ENCODE measurements around the gene CEP83.
A peak's percentile ranks its signal among the peaks of the same experiment; 100 is the strongest.

Gene CEP83

DNA sequence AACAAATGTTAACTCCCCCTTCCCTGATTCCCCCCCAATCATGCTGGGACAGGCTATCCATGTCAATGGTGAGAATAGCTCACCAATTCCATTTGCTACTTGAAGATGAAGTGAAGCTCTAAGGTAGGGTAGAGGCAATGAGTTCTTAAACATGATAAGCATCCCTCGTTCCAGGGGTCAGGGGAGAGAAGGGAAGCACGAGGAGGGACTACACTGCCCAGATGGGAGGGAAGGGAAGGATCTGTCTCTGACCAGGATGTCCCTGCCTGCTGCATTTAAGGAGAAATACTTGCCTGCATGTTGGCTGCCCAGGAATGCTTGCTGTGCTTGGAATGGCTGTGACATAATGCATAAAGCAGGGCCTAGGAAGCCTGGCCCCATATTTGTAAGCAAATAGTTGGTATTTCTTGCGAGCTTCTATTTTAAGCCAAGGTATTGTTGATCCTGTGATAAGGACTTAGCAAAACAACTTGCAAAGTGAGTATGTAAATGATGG, 155.1 kb downstream of the CEP83 start:
- no peak for DNase-seq

DNA sequence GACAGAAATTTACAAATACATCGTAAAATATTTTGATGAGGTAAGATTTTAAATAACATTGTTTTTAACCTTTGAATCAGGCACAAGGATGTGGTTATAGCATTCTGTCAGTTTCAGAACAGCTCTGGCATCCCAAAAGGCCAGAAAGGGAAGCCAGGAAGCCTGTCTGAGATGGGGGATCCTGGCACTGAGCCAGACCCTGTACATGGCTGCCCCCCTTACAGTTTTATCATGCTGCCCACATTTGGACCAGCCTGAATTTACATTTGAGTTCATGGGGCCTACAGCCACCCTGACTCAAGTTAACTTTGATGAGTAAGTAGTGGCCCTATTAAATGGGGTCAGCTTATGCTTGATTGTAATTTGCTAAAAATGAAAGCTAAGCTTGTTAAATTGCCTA, 155.7 kb downstream of the CEP83 start:
- DNase-seq, result no peak

GRCh38 chr12:94299846-94300245, 159.8 kb downstream of the CEP83 start:
- DNase-seq, result no peak

- no peak for DNase-seq
These were observed 161.7 kb downstream of the CEP83 start for GRCh38 chr12:94297876-94298505.

DNA sequence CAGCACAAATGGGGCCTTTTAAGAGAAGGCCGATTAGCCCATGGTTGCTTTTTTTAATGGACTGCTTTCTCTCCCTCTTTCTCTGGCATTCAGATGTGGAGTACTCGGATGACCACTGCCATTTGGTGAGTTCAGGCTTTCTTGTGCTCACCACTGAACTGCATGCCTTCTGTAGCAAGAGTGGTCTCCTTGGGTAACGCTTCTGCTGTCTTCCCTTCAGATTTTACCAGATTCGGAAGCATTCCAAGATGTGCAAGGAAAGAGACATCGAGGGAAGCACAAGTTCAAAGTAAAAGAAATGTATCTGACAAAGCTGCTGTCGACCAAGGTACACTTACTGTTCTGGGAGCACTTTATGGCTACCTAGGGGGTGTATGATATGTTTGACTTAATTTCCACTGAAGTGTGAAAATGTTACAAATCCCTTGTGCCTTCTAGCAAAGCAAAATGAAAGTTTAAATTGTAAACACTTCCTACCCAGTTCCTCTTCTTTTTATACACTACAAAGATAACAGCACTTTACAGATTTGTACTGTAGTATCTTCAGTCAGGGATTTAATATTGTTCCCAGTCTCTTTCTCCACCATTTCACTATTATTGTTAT, 162.5 kb downstream of the CEP83 start:
- DNase-seq, result no peak

GRCh38 chr12:94290353-94290752, 169.3 kb downstream of the CEP83 start:
- no peak for DNase-seq

GRCh38 chr12:94289461-94290312, 170.0 kb downstream of the CEP83 start:
- DNase-seq, result no peak

GRCh38 chr12:94287245-94287628, 172.4 kb downstream of the CEP83 start:
- DNase-seq, result no peak

DNA sequence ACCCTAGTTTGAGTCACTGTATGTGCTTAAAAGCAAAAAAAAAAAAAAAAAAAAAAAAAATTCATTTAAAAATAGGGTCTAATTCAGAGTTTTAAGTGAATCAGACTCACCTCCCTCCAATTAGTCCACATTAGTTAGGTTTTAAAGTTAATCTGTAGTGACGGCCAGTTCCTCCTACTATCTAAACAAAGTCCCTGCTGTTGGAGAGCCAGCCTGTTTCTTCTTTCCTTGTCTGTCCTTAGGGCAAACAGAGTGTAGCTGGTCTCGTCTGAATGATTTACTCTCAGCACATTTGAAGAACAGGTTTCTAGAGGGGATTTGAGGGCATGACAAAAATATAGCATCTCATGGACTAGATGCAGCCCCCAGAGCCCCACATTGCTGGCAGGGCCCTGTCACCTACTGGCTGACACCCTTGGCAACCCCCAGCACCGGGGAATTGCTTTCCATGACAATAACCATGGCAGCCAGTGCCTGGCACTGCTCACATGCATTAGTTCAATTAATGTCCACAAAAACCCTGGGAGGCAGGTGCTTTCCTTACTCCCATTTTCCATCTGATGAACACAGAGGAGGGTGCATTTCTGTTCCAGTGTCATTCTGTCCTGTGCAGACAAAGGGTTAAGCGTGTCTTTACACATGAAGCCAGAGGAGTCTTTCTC, 173.0 kb downstream of the CEP83 start:
- no peak for DNase-seq

- DNase-seq, result no peak
These were observed 173.6 kb downstream of the CEP83 start for GRCh38 chr12:94285943-94286582.

GRCh38 chr12:94284859-94285258, 174.8 kb downstream of the CEP83 start:
- no peak for DNase-seq

- DNase-seq, result no peak
These were observed 175.6 kb downstream of the CEP83 start for GRCh38 chr12:94284046-94284445.

- peak; percentile 47 for DNase-seq
These were observed 177.0 kb downstream of the CEP83 start for GRCh38 chr12:94282675-94283074.

DNA sequence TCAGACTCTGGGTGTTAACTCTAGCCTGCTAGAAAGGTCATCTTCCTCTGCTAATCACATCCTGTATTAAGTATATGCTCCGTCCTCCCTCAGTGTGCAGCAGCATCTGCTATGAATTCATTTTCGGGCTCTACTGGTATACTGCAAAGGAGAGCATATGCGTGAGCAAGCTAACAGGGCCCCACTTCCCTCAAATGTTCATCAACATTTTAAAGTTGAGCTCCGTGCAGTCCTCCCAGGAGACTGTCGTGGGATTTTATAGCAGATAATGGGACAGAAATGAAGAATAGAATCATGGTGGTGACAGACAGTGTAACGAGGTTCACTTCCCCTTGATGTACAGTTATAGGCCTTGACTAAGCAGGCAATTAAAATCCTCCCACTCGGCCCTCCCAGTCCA, 179.6 kb downstream of the CEP83 start:
- no peak for DNase-seq

DNA sequence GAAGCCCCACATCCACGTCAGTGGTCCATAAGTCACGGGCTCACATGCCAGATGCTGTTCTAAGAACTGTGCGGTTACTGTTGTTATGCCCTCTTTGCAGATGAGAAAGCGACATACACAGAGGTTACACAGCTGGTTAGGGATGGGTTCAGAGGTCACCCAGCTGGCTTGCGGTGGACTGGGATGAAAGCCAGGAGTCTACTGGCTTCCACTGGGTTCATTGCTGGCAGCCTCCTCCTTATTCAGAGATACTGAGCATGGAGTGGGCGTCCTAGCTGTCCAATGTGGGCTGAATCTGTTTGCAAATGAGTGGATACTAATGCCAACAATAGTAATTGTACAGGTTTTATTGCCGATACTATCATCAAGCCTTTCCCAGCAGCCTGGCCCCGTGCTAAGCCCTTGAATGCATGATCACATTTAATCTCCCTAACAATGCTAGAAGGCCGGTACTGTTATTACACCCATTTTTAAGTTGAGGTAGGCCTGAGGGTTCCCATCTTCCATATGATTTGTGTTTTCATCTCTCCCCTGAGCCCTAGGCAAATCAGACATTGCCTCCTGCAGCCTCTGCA, 182.2 kb downstream of the CEP83 start:
- no peak for DNase-seq

DNA sequence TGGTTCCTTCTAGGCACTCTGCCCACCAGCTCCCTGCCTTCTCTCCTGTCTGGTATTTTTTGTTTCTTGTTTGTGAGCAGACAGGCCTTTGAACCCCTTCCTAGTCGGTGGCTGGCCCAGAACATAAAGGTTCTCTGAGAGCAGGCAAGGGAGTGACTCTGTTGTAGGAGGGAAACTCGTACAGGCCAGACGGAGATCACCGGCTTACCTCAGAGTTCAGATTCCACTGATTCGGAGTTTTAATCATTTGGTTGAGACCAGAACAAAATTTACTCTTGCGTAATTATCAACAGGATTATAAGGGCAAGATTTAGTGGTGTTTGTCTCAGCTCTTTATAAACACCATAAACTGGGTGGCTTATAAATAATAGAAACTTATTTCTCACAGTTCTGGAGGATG, 182.9 kb downstream of the CEP83 start:
- no peak for DNase-seq

GRCh38 chr12:94273272-94273671, 186.4 kb downstream of the CEP83 start:
- DNase-seq, result no peak

GRCh38 chr12:94272280-94272679, 187.4 kb downstream of the CEP83 start:
- DNase-seq, result no peak

- no peak for DNase-seq
These were observed 188.3 kb downstream of the CEP83 start for GRCh38 chr12:94271351-94271750.

DNA sequence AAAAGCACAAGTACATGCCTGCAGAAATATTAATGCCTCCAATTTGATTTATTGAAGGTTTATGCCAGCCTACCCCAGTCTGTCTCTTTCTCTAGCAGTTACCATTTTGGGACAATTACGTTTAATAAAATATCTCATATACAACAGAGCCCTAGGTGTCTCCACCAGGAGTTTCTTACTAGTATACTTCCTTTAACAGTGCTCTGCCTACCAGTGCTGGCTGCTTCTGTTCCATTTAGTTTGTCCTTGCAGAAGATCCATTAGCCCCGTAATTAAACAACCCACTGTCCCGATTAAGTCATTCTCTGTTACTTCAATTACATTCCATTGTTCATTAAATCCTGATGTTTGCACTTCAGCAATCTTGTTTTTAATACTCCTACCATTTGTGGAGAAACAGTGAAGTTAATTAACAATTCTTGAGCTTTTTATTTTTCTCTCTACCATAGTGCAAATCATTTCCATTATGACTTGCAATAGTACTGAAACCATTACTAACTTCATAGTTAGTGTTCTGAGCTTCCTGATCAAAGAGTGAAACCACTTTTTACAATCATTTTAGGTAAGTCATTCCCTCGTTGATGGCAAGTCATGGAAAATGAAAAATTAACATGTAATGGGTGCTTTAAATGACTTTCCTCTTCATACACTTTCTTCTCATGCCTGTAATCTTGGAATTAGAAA, 190.2 kb downstream of the CEP83 start:
- DNase-seq, result no peak

DNA sequence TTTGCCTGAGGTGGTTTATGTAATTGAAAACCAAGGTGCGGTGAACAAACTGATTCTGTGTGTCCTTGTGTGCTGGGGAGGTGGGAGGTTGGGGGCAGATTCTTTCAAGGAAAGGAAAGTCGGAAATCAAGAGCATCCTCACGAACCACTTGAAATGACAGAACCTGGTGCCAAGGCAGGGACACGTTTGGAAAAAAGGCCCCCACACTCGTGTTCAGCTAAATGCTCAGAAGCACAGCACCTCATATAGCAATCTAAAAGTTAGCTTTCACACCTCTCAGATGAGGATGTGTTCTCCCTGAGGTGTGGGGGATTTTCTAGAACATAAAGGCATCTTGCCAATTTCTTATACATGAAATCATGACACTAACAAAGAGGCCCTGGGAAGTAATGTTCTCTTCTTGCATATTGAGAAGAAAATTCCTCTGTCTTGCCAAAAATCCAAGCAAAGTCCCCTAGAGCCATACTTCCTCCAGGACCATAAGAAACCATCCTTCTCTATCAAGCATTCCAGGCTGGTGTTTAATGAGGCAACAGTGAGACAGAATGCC, 191.7 kb downstream of the CEP83 start:
- DNase-seq, result no peak

DNA sequence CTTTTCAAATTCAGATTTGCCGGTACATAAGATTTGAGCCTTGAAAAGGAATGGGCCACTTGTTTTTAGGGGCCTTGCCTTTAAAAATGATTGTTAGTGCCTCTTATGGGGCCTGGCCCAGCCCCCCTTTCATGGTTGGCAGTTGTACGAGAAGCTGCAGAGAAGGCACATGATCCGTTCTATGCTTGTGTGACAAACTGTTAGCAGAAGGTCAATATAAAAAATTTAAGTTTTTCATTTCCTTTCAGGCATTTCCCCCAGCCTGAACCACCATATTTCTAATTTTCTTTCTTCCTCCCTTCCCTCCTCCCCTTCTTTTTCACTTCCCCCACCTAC, 192.2 kb downstream of the CEP83 start:
- no peak for DNase-seq

Data from activated gamma-delta T cell treated with Interleukin-2 at 50 U/mL for 16 hours (primary cell).